Activated naive CD8-positive, alpha-beta T cell (primary cell): ENCODE measurements around the gene SV2A.
A peak's percentile ranks its signal among the peaks of the same experiment; 100 is the strongest.
"Not testable (repeated sequence)": the region's sequence is repeated elsewhere in the genome, so short reads cannot be mapped to it uniquely, and the experiment has no call there.

ENCODE experiments used
- H3K27ac Mint-ChIP-seq: one replicate; pipeline ENCODE4 v1.8.0; 2021; ENCODE audit warnings: mixed read lengths
- H3K27me3 Mint-ChIP-seq: one replicate; pipeline ENCODE4 v1.8.0; 2021; ENCODE audit warnings: mixed read lengths
- H3K36me3 Mint-ChIP-seq: one replicate; pipeline ENCODE4 v1.8.0; 2021; ENCODE audit warnings: mixed read lengths
- H3K4me1 Mint-ChIP-seq: one replicate; pipeline ENCODE4 v1.8.0; 2021; ENCODE audit warnings: low read depth, mixed read lengths
- H3K4me3 Mint-ChIP-seq: one replicate; pipeline ENCODE4 v1.8.0; 2021; ENCODE audit warnings: mild to moderate bottlenecking, mixed read lengths
- H3K9me3 Mint-ChIP-seq: one replicate; pipeline ENCODE4 v1.8.0; 2021; ENCODE audit warnings: low read depth, mixed read lengths

Gene SV2A

DNA sequence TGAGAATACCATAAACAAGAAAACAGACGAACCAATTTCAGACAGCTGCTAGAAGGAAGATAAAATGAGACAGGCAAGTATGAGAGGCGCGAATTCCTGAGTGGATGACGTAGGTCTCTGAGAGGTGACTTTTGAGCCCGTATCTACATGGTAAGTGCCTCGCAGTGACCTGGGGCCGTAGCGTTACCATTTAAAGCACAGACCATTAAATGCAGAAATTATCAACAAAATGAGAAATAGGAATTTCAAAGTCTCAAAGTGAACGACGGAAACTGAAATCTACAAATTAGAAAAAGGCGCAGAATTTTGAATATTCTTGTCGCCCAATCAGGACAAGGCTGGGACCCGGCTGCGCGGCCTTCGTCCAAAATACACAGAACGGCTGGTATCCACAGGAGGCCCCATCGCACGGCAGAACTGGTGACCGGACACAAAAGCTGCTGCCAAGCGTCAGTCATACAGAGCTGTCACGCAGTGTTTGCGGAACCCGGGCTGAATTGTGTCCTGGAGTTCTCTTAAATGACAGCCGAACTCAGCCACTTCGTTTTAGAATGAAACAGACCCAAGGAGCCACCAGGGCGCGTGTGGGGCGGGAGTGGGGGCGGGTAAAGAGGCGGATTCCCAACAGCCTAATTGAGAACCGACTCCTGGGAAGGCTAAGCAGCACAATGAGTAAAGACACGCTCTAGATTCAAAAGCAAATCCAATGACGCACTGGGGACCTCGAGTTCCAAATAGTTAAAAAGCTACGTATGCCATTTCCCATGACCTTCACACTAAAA lies 32.1 kb downstream of the SV2A start:
- Mint-ChIP-seq H3K27me3 (no peaks in the 10 kb centered on the region), H3K4me1 (peaks cover 19% of the 10 kb centered on the region), H3K9me3 (no peaks in the 10 kb centered on the region), H3K27ac (no peak overlapping the region), H3K4me3 (no peak overlapping the region), H3K36me3 (no peaks in the 10 kb centered on the region)

DNA sequence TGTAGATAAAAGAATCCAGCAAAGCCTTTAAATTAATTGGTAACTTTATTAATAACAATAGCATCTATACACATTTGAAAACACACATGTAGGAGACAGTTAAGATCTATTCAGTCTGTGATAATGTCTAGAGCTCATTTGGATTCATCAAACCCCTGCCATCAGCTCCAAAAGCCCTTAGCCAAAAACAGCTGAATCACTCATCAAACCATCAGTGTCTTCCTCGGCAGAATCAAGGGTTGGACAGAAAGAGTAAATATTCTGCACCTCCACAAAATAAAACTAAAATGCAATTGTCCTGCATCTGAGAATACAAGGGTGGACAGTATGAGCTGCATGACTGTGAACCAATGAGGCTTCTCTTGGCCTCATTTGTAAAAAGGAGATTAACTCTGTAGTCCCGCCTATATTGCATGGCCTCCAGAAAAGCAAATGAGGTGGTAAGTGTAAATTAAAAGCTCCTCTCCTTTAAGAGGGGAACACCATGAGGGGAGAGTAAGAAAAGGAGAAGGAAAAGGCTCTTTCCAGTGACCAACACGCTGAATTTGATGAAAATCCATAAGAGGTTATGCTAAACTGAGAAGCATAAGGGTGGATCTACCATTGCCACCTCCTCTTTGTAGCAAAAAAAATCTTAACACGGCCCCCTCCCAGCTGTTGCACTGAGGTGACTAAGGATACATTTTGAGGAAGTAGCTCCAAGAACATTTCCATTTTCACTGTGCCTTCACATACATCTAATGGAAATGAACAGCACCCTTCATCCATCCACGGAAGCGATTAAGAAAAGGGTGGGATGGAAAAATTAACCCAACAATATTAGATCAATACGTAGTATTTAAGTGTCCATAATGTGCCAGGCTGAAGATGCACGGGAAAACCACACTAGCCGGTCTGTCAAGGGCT lies 33.0 kb downstream of the SV2A start:
- H3K4me1 Mint-ChIP-seq: peaks cover 23% of the 10 kb centered on the region
- H3K27me3 Mint-ChIP-seq: no peaks in the 10 kb centered on the region

DNA sequence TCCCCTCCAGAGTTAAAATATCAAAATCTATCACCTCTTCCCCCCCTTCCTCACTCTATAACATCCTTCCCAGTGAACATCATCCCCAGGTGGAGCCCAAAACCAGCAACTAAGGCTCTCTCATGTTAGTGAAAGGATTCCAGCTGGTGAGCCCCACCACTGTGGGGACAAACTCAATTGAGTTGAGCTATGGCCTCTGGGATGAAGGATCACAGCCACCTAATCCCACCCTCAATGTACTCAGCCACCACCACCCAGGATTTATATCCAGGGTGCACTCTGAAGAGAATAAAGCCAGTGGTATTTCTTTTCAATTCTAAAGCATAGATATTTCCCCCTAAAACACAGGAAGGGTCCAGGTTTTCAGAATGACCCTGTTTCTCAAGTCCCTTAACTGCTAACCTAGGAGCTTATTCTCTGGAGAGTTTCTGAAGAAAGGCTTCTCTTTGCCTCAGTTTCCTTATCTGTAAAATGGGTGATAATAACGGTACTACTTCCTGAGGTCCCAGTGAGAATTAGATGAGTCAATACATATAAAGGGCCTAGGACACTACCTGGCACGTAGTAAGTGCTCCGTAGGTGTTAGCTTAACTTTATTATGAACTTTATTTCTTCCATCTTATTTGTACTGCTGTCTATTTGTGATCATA lies 33.9 kb downstream of the SV2A start:
- no peak overlapping the region for H3K4me3 Mint-ChIP-seq
- H3K9me3 Mint-ChIP-seq: no peaks in the 10 kb centered on the region
- no peaks in the 10 kb centered on the region for H3K27me3 Mint-ChIP-seq
- no peaks in the 10 kb centered on the region for H3K36me3 Mint-ChIP-seq
- peaks cover 31% of the 10 kb centered on the region for H3K4me1 Mint-ChIP-seq
- H3K27ac Mint-ChIP-seq: no peak overlapping the region

More for the DNA sequence above, 33.0 kb downstream of the SV2A start:
- Mint-ChIP-seq H3K27ac (no peak overlapping the region), H3K4me3 (no peak overlapping the region), H3K36me3 (no peaks in the 10 kb centered on the region), H3K9me3 (no peaks in the 10 kb centered on the region)

DNA sequence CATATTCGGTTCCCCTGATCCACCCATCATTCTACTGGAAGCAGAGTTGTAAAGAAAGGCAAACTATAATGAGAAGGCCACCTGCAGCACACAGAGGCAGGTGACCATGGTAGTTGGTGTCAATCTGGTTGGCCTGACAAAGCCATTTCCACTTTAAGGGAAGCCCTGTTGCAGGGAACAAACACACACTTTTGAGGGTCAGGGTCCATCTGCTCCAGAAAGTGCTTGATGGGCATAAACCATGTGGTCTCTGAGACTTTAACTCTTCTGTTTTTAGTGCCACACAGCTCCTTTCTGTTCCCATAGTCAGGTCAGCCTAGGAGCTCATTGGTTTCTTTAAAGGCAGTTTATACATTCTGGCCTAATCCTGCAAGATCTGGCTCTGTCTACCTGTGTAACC lies 35.8 kb downstream of the SV2A start:
- peak overlapping the region; percentile 79 for H3K27ac Mint-ChIP-seq
- peaks cover 2% of the 10 kb centered on the region for H3K36me3 Mint-ChIP-seq

DNA sequence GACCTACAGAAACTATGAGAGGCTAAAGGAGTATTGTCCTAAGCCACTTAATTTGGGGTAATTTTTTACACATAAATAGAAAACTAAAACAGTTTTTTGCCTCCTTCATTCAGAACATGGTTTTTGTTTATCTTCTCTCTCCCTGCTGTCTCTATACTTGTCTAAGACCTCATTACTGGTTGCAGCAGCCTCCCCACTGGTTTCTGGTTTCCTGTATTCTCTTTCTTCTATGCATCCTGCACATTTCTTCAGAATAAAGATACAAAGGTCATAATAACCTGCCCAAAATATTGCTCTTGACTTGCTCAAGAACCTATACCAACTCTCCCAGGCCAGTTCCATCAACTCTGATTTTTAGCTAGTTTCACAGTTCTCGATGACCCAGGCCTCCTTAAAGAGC lies 38.1 kb downstream of the SV2A start:
- peaks cover 42% of the 10 kb centered on the region for H3K4me1 Mint-ChIP-seq
- H3K27ac Mint-ChIP-seq: peak overlapping the region; percentile 86
- H3K27me3 Mint-ChIP-seq: no peaks in the 10 kb centered on the region
- no peaks in the 10 kb centered on the region for H3K9me3 Mint-ChIP-seq
- peaks cover 2% of the 10 kb centered on the region for H3K36me3 Mint-ChIP-seq
- H3K4me3 Mint-ChIP-seq: peak overlapping the region; percentile 58

More for the DNA sequence above, 35.8 kb downstream of the SV2A start:
- Mint-ChIP-seq H3K4me1 (peaks cover 42% of the 10 kb centered on the region), H3K9me3 (no peaks in the 10 kb centered on the region), H3K4me3 (no peak overlapping the region), H3K27me3 (no peaks in the 10 kb centered on the region)

DNA sequence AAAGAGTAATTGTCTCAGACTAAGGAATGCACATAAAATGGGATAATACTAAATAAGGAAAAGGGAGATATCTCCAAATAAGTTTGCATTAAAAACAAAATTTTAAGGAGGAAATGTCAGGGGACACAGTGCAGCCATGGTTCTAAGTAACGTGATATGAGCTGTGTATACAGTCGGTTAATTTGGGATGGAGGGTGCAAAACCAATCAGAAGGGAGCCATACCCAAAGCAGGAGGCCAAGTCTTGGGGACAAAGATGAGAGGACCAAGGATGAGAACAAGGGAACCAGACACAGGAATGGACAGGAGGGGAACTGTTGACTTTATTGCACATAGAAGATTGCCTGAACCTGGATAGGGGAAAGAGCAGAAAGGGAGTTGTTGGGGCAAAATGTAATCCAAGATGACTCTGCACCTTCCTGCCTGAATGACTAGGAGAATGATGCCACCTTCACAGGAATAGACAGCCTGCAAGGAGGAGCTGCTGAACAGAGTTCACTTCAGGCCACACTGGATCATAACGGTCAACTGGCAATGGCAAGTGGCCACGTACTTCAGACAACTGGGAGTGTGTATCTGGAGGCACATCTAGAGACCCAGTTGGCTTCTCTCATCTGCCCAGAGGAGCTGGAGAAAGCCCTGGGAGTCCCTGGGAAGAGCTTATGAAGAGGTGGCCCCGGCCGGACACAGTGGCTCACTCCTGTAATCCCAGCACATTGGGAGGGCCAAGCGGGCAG lies 40.3 kb downstream of the SV2A start:
- no peaks in the 10 kb centered on the region for H3K27me3 Mint-ChIP-seq
- no peak overlapping the region for H3K4me3 Mint-ChIP-seq
- H3K9me3 Mint-ChIP-seq: no peaks in the 10 kb centered on the region
- peaks cover 40% of the 10 kb centered on the region for H3K4me1 Mint-ChIP-seq
- H3K36me3 Mint-ChIP-seq: peaks cover 2% of the 10 kb centered on the region
- H3K27ac Mint-ChIP-seq: no peak overlapping the region

DNA sequence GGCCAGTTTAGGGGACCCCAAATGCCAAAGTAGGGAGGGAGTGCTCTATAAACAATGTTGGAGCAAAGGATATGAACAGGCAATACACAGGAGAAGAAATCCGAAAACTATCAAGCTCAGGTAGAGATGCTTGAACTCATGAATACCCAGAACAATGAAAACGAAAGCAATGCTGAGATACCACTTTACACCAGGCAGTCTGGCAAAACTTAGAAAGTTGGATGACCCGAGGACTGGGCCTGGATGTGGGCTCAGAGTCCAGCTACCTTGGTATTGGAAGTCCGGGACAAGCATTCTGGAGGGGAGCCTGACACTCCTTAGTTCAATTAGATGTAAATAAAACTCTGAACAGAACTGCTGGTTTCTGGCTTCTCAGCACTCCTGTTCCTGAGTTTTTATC lies 44.6 kb downstream of the SV2A start:
- H3K27me3 Mint-ChIP-seq, H3K4me3 Mint-ChIP-seq: not testable (repeated sequence)

DNA sequence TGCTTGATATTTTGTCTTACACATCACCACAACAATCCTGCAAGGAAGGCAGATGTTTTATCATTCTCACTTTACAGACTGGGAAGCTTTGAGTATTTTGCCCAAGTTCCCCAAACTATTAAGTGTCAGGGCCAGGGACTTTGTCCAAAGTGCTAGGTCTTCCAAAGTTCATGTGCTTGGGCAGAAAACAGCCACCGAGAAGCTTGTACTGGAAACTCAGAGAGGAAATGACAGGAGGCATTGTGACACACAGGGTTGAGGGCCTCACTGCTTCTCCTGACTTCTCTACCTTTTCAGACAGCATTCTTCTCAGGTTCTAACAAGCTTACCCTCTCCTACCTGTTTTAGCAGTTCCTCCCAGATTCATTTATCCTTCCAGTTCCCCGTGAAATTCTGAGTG lies 50.8 kb downstream of the SV2A start:
- H3K36me3 Mint-ChIP-seq, H3K27ac Mint-ChIP-seq, H3K9me3 Mint-ChIP-seq, H3K4me1 Mint-ChIP-seq, H3K4me3 Mint-ChIP-seq, H3K27me3 Mint-ChIP-seq: not testable (repeated sequence)

More for the DNA sequence above, 44.6 kb downstream of the SV2A start:
- not testable (repeated sequence) for H3K36me3 Mint-ChIP-seq, H3K4me1 Mint-ChIP-seq, H3K9me3 Mint-ChIP-seq, H3K27ac Mint-ChIP-seq

DNA sequence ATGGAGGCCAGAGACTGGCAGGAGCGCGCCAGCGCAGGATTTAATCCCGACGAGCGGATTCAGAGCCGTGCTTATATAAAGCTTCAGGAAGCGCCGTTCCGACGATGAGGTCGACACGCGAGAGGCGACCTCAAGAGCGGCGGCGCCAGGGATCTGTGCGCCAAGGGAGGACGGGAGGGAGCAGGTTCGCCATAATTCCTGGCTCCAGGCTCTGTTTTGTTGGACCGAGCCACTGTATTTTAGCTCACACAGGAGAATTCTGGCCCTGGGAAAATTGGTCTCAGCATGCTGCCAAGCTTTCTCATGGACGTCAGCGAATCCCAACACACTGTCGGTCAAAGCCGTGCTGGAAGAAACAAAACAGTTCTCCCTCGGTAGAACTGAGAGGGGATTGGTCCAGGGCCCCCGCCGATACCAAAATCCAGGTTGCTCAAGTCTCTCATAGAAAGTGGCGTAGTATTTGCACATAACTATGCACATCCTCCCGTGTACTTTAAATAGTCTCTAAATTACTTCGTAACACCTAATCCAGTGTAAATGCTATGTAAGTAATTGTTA lies 56.1 kb downstream of the SV2A start:
- H3K36me3 Mint-ChIP-seq, H3K27ac Mint-ChIP-seq, H3K4me3 Mint-ChIP-seq, H3K9me3 Mint-ChIP-seq, H3K4me1 Mint-ChIP-seq, H3K27me3 Mint-ChIP-seq: not testable (repeated sequence)

DNA sequence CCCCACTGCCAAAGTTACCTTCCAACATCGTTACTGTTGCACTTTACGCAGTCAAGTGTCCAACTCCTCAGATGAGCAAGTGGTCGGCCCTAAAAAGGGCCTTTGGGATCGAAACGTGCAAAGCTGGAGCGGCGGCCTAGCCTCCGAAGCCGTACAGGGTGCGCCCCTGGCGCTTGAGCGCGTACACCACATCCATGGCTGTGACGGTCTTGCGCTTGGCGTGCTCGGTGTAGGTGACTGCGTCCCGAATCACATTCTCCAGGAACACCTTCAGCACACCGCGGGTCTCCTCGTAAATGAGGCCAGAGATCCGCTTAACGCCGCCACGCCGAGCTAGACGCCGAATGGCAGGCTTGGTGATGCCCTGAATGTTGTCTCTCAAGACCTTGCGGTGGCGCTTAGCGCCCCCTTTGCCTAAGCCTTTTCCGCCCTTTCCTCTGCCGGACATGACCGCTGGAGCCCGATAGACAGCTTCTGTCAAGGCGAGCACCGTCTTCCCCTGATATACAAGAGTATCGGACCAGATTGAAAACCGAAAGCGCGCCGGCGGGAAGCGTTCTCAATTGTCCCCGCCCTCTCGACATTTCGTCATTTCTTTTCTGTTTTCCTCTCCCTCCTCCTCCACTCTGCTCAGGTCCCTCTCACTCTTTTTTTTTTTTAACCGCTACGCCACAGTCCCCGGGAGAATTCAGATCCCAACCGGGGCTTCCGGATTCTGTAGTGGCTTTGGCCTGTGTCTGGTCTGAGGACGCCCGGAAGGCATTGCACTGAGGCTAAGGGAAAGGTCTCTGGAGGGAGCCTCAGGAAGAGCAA lies 56.8 kb downstream of the SV2A start:
- not testable (repeated sequence) for H3K36me3 Mint-ChIP-seq, H3K9me3 Mint-ChIP-seq, H3K4me3 Mint-ChIP-seq, H3K27me3 Mint-ChIP-seq, H3K4me1 Mint-ChIP-seq, H3K27ac Mint-ChIP-seq

DNA sequence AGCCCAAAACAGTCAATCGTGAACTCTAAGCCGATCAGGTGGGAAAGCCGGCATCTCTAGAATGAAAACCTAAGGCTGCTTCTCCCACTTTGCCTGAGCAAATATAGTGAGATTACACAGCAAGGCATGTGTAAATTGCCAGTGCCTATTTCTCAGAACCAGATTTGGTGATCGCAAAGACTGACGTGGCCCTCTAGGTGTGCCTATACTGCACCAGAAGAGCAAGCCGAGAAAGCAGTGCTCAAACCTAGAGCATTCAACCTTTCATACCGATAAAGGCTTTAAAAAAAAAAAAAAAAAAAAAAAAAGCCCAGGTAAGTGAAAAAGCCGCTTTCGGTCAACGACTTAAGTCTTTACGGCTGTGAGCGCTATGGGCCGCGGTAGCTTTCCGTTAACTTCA lies 57.4 kb downstream of the SV2A start:
- not testable (repeated sequence) for H3K36me3 Mint-ChIP-seq, H3K9me3 Mint-ChIP-seq, H3K4me1 Mint-ChIP-seq, H3K4me3 Mint-ChIP-seq, H3K27ac Mint-ChIP-seq, H3K27me3 Mint-ChIP-seq
